Esophagus muscularis mucosa (tissue), 4 donors: ENCODE measurements around the gene CCDC51. TPM values are rescaled to one million over a fixed set of nuclear protein-coding genes. Genes with fewer than 3 reads are reported as not detected.

Experiments used
- DNase-seq: peaks from one replicate; pipeline ENCODE4 v3.0.0-alpha.2; 2017; ENCODE audit errors: extremely low spot score
- H3K27ac ChIP-seq, 4 donors: fragments of 200-600 bp; sonication (generic); replicated peaks in 1 of 4; 1 replicate in 3 of 4; 2 replicates in 1 of 4; pipeline ENCODE4 v1.5.1; 2016 to 2019; ENCODE audit warnings: mild to moderate bottlenecking in 1 of 4
- H3K27me3 ChIP-seq, 4 donors: fragments of 200-600 bp; sonication (generic); one replicate each; pipeline versions ENCODE4 v1.5.1 to v1.6.0; 2016 to 2019
- H3K36me3 ChIP-seq, 4 donors: fragments of 200-600 bp; sonication (generic); one replicate each; pipeline ENCODE4 v1.5.1; 2016 to 2019
- H3K4me1 ChIP-seq, 4 donors: fragments of 200-600 bp; sonication (generic); one replicate each; pipeline ENCODE4 v1.5.1; 2016 to 2019
- H3K4me3 ChIP-seq, 4 donors: fragments of 200-600 bp; sonication (generic); 1 replicate in 2 of 4; 2 replicates in 2 of 4; pipeline ENCODE4 v1.5.1; 2016 to 2019; ENCODE audit warnings: mild to moderate bottlenecking in 4 of 4, moderate library complexity in 1 of 4
- H3K9me3 ChIP-seq, 4 donors: fragments of 200-600 bp; sonication (generic); 1 replicate in 3 of 4; 2 replicates in 1 of 4; pipeline ENCODE4 v1.5.1; 2016 to 2019
- CTCF ChIP-seq, 3 experiments: fragments of 200-600 bp in 2 of 3; fragments of 450-650 bp in 1 of 3; sonication (generic) in 2 of 3; IDR thresholded peaks; one replicate each; pipeline ENCODE4 v1.5.1; 2017 to 2019; ENCODE audit warnings: antibody characterized with exemption in 3 of 3, mild to moderate bottlenecking in 2 of 3, moderate library complexity in 1 of 3
- EP300 ChIP-seq: sonication (generic); formaldehyde crosslinking; IDR thresholded peaks from one replicate; pipeline ENCODE4 v1.6.1; 2017; ENCODE audit warnings: antibody characterized with exemption
- POLR2A ChIP-seq: fragments of 450-650 bp; IDR thresholded peaks from one replicate; pipeline ENCODE4 v1.6.1; 2017; ENCODE audit warnings: antibody characterized with exemption, moderate library complexity, mild to moderate bottlenecking, low read depth
- POLR2AphosphoS5 ChIP-seq, 2 donors: sonication (generic); formaldehyde crosslinking; IDR thresholded peaks; one replicate each; pipeline ENCODE4 v1.6.1; 2017; ENCODE audit warnings: antibody characterized with exemption in 2 of 2
- WGBS: methylation state at CpG from one replicate; pipeline ENCODE4 v1.1.5; 2018; 5-methylcytosine and 5-hydroxymethylcytosine counted together
- intact Hi-C: fragments of 100-400 bp; cut with DNase I; formaldehyde crosslinking; loops from one replicate; pipeline ENCODE4 v1.15.1; 2023
- total RNA-seq, 4 donors: library from RNA; depleted of rRNA; stranded (reverse); fragments of >200 nt; gene quantifications; one replicate each; pipeline versions ENCODE4 v1.1.0 to v1.2.1, GENCODE V29; 2016

CCDC51 gene
- total RNA-seq, 4 donors from 2014 or later: 15.6 to 26.6 (median 23.0) TPM

DNA sequence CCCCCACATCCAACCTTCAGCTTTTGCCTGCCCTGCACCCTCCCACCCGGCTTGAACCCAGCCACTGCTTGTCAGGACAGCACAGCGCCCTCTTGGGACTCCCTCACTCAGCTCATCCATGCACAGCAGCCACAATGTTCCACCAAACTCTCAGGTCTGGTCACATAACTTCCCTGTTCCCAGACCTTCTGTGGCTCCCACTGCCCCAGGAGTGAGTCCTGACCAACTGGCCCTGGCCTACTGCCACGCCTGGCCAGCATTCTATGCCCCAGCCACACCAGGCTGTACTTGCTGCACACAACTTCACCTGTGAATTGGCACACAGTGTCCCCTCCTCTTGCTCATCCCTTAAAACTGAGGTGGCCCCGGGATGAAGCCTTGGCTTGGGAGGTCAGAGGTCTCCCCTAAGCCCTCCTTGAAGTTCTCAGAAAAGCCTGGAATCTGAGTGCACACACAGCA lies 31.1 kb downstream of the CCDC51 start:
- Histone ChIP-seq H3K27me3 (no peaks in the 10 kb centered on the region), H3K36me3 (peaks cover 74 to 100% (median 98%) of the 10 kb centered on the region in 4 donors), H3K27ac (peak overlapping the region; percentile 40 to 95 (median 69)), H3K4me3 (no peak overlapping the region), H3K9me3 (no peaks in the 10 kb centered on the region), H3K4me1 (peaks cover 0 to 31% (median 7%) of the 10 kb centered on the region in 4 donors)
- intact Hi-C loops: no loop called here
- no peak for DNase-seq
- TF ChIP-seq CTCF (IDR thresholded peaks at IDR 0.05) (no peak), POLR2A (no peak), EP300 (no peak), POLR2AphosphoS5 (IDR thresholded peaks at IDR 0.05) (no peak)
- 88% methylated on average over 4 of the region's 4 CpGs for WGBS

- Histone ChIP-seq H3K9me3 (no peaks in the 10 kb centered on the region), H3K27ac (peak overlapping the region; percentile 13 to 95 (median 69)), H3K36me3 (peaks cover 65 to 93% (median 90%) of the 10 kb centered on the region in 4 donors), H3K27me3 (no peaks in the 10 kb centered on the region), H3K4me3 (no peak overlapping the region), H3K4me1 (peaks cover 2 to 43% (median 18%) of the 10 kb centered on the region in 4 donors)
- WGBS: 82% methylated on average over 7 of the region's 8 CpGs
- no peak for TF ChIP-seq EP300
- TF ChIP-seq POLR2A: no peak
- no peak for TF ChIP-seq CTCF (IDR thresholded peaks at IDR 0.05)
- no peak for TF ChIP-seq POLR2AphosphoS5 (IDR thresholded peaks at IDR 0.05)
- no peak for DNase-seq
- intact Hi-C loops: no loop called here
Observed at GRCh38 chr3:48407542-48408099, 32.3 kb downstream of the CCDC51 start.

- H3K4me3 ChIP-seq: no peak overlapping the region
- TF ChIP-seq CTCF (IDR thresholded peaks at IDR 0.05) (no peak), POLR2AphosphoS5 (IDR thresholded peaks at IDR 0.05) (no peak), POLR2A (no peak), EP300 (no peak)
- no peak for DNase-seq
- H3K27ac ChIP-seq: peak overlapping the region; percentile 20 to 95 (median 69)
- H3K27me3 ChIP-seq: no peaks in the 10 kb centered on the region
- no peaks in the 10 kb centered on the region for H3K9me3 ChIP-seq
- H3K4me1 ChIP-seq: peaks cover 9 to 51% (median 26%) of the 10 kb centered on the region in 4 donors
- 87% methylated on average over 18 of the region's 18 CpGs for WGBS
- intact Hi-C loops: no loop called here
- peaks cover 57 to 84% (median 81%) of the 10 kb centered on the region in 4 donors for H3K36me3 ChIP-seq
Observed at GRCh38 chr3:48406443-48407431, 33.2 kb downstream of the CCDC51 start.

- intact Hi-C loops: no loop called here
- Histone ChIP-seq H3K4me1 (peaks cover 14 to 59% (median 34%) of the 10 kb centered on the region in 4 donors), H3K27me3 (no peaks in the 10 kb centered on the region), H3K36me3 (peaks cover 49 to 77% (median 74%) of the 10 kb centered on the region in 4 donors), H3K4me3 (no peak overlapping the region), H3K9me3 (no peaks in the 10 kb centered on the region), H3K27ac (peak overlapping the region; percentile 84 to 96 (median 95))
- DNase-seq: no peak
- no peak for TF ChIP-seq POLR2A
- no peak for TF ChIP-seq CTCF (IDR thresholded peaks at IDR 0.05)
- TF ChIP-seq POLR2AphosphoS5 (IDR thresholded peaks at IDR 0.05): no peak
- 62% methylated on average over 1 of the region's 1 CpG for WGBS
Observed at GRCh38 chr3:48405971-48406370, 33.9 kb downstream of the CCDC51 start.
